ENCODE measurements around the gene UCN2. TPM values are rescaled to one million over a fixed set of nuclear protein-coding genes. Genes with fewer than 3 reads are reported as not detected.

Gene UCN2
- polyA plus RNA-seq, 3 donors = 0.61 TPM; not detected in 2

DNA sequence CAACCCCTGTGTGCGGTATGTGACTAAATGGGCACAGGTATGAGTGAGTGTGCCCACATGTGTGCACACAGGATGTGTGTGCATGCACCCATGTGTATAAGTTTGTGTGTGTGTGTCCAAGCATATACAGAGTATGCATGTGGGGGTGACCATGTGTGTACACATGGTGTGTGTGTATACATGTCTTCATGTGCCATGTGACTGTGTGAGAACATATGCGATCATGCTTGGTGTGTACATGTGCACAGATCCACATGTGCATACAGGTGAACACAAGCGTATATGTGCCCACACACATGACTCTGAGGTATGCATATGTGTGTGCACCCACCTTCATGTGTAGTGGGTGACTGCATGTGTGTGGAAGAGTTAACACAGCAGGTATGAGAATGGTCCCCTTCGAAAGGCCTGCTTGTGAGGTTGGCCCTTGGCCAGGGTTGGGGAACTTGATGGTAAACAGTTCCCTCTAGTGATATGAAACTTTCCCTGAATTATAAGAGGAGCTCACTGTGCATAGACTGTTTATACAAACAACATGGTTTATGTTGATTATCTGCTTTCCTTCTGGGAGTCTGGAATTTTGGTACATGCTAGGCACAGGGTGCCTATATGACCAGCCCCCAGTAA is 17.3 kb downstream of the UCN2 start:
- Mint-ChIP-seq H3K4me3 (no peak overlapping the region), H3K36me3 (peaks cover 55 to 79% of the 10 kb centered on the region in 2 donors), H3K4me1 (peaks cover 72% of the 10 kb centered on the region), H3K27ac (peak overlapping the region in 2 of 7 donors; percentile 11 to 21), H3K9me3 (no peaks in the 10 kb centered on the region), H3K27me3 (ENCODE audit: low read depth in 3 of 3) (peaks cover 0 to 2% (median 1%) of the 10 kb centered on the region in 3 donors)
- H3K79me2 ChIP-seq (ENCODE audit: insufficient read depth, low read length) = peaks cover 19% of the 10 kb centered on the region
- no peak for DNase-seq
- H3K9me3 ChIP-seq (replicated peaks in 1 of 2; ENCODE audit: control insufficient read depth in 1 of 2, insufficient read depth in 1 of 2, low read length in 2 of 2) = no peaks in the 10 kb centered on the region
- H3K4me3 ChIP-seq (replicated peaks in 1 of 3; ENCODE audit: low read depth in 2 of 3, low read length in 3 of 3) = no peak overlapping the region
- H3K27ac ChIP-seq (ENCODE audit: low read depth in 1 of 2, low read length in 2 of 2) = peak overlapping the region in 1 of 2 donors; percentile 20
- peaks cover 16% of the 10 kb centered on the region for H4K20me1 ChIP-seq (ENCODE audit: insufficient read depth, low read length)
- intact Hi-C loops (cut with micrococcal nuclease) = loop anchor here in 1 of 2 donors (5.0 to 10.0 kb wide), 2 partner anchors 79 to 272 kb away; a partner anchor contains a TSS
- no peaks in the 10 kb centered on the region for H3K27me3 ChIP-seq (ENCODE audit: control insufficient read depth in 2 of 2, insufficient read depth in 2 of 2, low read length in 2 of 2)
- H3K4me1 ChIP-seq (ENCODE audit: control insufficient read depth in 1 of 2, insufficient read depth in 2 of 2, low read length in 2 of 2) = peaks cover 52 to 72% of the 10 kb centered on the region in 2 donors
- no peak overlapping the region for H3K4me2 ChIP-seq (replicated peaks; ENCODE audit: extremely low read depth, low read length, poor library complexity, severe bottlenecking)
- no peak overlapping the region for H2AFZ ChIP-seq (ENCODE audit: insufficient read depth, low read depth, low read length, poor library complexity, severe bottlenecking)
- WGBS (ENCODE audit: insufficient coverage) = 100% methylated on average over 2 of the region's 4 CpGs
- peaks cover 37 to 59% of the 10 kb centered on the region in 2 donors for H3K36me3 ChIP-seq (replicated peaks in 1 of 2; ENCODE audit: control insufficient read depth in 1 of 2, insufficient read depth in 2 of 2, low read length in 2 of 2)
- TF ChIP-seq, protein P1, sequence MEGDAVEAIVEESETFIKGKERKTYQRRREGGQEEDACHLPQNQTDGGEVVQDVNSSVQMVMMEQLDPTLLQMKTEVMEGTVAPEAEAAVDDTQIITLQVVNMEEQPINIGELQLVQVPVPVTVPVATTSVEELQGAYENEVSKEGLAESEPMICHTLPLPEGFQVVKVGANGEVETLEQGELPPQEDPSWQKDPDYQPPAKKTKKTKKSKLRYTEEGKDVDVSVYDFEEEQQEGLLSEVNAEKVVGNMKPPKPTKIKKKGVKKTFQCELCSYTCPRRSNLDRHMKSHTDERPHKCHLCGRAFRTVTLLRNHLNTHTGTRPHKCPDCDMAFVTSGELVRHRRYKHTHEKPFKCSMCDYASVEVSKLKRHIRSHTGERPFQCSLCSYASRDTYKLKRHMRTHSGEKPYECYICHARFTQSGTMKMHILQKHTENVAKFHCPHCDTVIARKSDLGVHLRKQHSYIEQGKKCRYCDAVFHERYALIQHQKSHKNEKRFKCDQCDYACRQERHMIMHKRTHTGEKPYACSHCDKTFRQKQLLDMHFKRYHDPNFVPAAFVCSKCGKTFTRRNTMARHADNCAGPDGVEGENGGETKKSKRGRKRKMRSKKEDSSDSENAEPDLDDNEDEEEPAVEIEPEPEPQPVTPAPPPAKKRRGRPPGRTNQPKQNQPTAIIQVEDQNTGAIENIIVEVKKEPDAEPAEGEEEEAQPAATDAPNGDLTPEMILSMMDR (IDR thresholded peaks at IDR 0.05) = no peak
- no peak overlapping the region for H3K9ac ChIP-seq (ENCODE audit: insufficient read depth, low read length, poor library complexity, severe bottlenecking)

DNA sequence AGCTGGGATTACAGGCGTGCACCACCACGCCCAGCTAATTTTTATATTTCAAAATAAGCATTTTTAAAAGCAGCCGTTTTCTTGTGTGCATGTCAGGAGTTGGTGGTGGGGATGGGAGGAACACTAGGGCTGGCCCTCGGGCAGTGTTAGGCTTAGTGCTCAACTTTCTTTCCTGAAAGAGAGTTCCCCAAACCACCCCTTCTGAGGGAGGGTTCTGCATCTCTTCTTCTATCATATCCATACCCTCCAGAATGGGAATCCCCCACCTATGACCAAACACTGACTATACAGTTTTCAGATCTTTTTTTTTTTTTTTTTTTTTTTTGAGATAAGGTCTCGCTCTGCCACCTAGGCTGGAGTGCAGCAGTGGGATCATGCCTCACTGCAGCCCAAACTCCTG is 19.4 kb downstream of the UCN2 start:
- Histone ChIP-seq H3K36me3 (replicated peaks in 1 of 2; ENCODE audit: control insufficient read depth in 1 of 2, insufficient read depth in 2 of 2, low read length in 2 of 2) (peaks cover 40 to 69% of the 10 kb centered on the region in 2 donors), H2AFZ (ENCODE audit: insufficient read depth, low read depth, low read length, poor library complexity, severe bottlenecking) (no peak overlapping the region), H3K27ac (ENCODE audit: low read depth in 1 of 2, low read length in 2 of 2) (peak overlapping the region; percentile 7 to 87), H3K9ac (ENCODE audit: insufficient read depth, low read length, poor library complexity, severe bottlenecking) (peak overlapping the region; percentile 49), H3K9me3 (replicated peaks in 1 of 2; ENCODE audit: control insufficient read depth in 1 of 2, insufficient read depth in 1 of 2, low read length in 2 of 2) (no peaks in the 10 kb centered on the region), H3K79me2 (ENCODE audit: insufficient read depth, low read length) (peaks cover under 1% of the 10 kb centered on the region), H3K27me3 (ENCODE audit: control insufficient read depth in 2 of 2, insufficient read depth in 2 of 2, low read length in 2 of 2) (no peaks in the 10 kb centered on the region), H4K20me1 (ENCODE audit: insufficient read depth, low read length) (peaks cover 13% of the 10 kb centered on the region), H3K4me3 (replicated peaks in 1 of 3; ENCODE audit: low read depth in 2 of 3, low read length in 3 of 3) (no peak overlapping the region), H3K4me1 (ENCODE audit: control insufficient read depth in 1 of 2, insufficient read depth in 2 of 2, low read length in 2 of 2) (peaks cover 34 to 53% of the 10 kb centered on the region in 2 donors), H3K4me2 (replicated peaks; ENCODE audit: extremely low read depth, low read length, poor library complexity, severe bottlenecking) (no peak overlapping the region)
- Mint-ChIP-seq H3K36me3 (peaks cover 56 to 77% of the 10 kb centered on the region in 2 donors), H3K27ac (peak overlapping the region in 6 of 7 donors; percentile 38 to 92 (median 80)), H3K27me3 (ENCODE audit: low read depth in 3 of 3) (peaks cover 0 to 1% (median 0%) of the 10 kb centered on the region in 3 donors), H3K4me1 (peaks cover 53% of the 10 kb centered on the region), H3K9me3 (no peaks in the 10 kb centered on the region), H3K4me3 (peak overlapping the region in 1 of 2 donors; percentile 7)
- intact Hi-C loops (cut with micrococcal nuclease) = loop anchor here in 1 of 2 donors (10.0 kb wide), 1 partner anchor 269 kb away; no protein-coding TSS in a partner anchor
- no CpG with 5 or more reads among the region's 5 CpGs for WGBS (ENCODE audit: insufficient coverage)
- DNase-seq = peak in 1 of 3 donors; percentile 69
- TF ChIP-seq, protein P1 (IDR thresholded peaks at IDR 0.05) = no peak

All from CD14-positive monocyte (primary cell).